K562 (cell line): ENCODE results near the gene ATXN7L2. TPM values are rescaled to one million over a fixed set of nuclear protein-coding genes. Genes with fewer than 3 reads are reported as not detected.
A peak's percentile ranks its signal among the peaks of the same experiment; 100 is the strongest.

Source experiments
- ATAC-seq: fragments of 200-7000 bp; cut with Tn5 transposase; 3 replicates; pipeline ENCODE4 v1.9.1; 2020; ENCODE audit warnings: moderate library complexity
- BruUV-seq: library from RNA; stranded (reverse); fragments of 400-500 nt; replicated peaks from 2 replicates; lab custom pipeline; 2021; lab: Mats Ljungman, UMichigan
- CTCF ChIA-PET: fragments of 300-600 bp; formaldehyde crosslinking; extraction: SDS; loops from one replicate; lab custom pipeline; 2021; ENCODE audit warnings: low intra/inter-chr PET ratio; lab: Yijun Ruan, JAX
- POLR2A ChIA-PET: fragments of 300-600, 350-650 bp; sonication (Branson Sonifier 250); formaldehyde crosslinking; extraction: SDS; loops from one replicate; lab custom pipeline; 2021; ENCODE audit warnings: antibody characterized with exemption, inconsistent platforms; lab: Yijun Ruan, JAX
- DNase-seq, 4 experiments: peaks; one replicate each; pipeline versions ENCODE4 v3.0.0 to v3.0.0-alpha.2; 2011 to 2018; ENCODE audit warnings: low spot score in 3 of 4, mixed read lengths in 3 of 4; ENCODE audit errors: extremely low read depth in 1 of 4
- FAIRE-seq: peaks from 2 replicates; lab custom pipeline; 2011; peaks lifted over from hg19 to GRCh38; lab: Jason Lieb, UNC
- H2AFZ ChIP-seq: 2 replicates; pipeline ENCODE4 v1.6.0; 2011; ENCODE audit warnings: low read depth, low read length, control low read depth, inconsistent platforms
- H3K27ac ChIP-seq: fragments of 200-600 bp; 3 replicates; pipeline ENCODE4 v1.8.0; 2011; ENCODE audit warnings: low read depth, mild to moderate bottlenecking, control low read depth, inconsistent platforms, low read length, moderate library complexity, mixed read lengths; ENCODE audit errors: extremely low read depth
- H3K27me3 ChIP-seq, 2 experiments: fragments of 300-600 bp in 1 of 2; 2 replicates in 1 of 2; 3 replicates in 1 of 2; pipeline versions ENCODE4 v1.6.0 to v1.8.0; 2011; ENCODE audit warnings: inconsistent platforms in 2 of 2, low read length in 2 of 2, mild to moderate bottlenecking in 1 of 2, mixed read lengths in 1 of 2, moderate library complexity in 1 of 2; ENCODE audit not compliant: control insufficient read depth in 2 of 2, insufficient read depth in 2 of 2
- H3K36me3 ChIP-seq: fragments of 300-600 bp; 3 replicates; pipeline ENCODE4 v1.8.0; 2011; ENCODE audit warnings: mild to moderate bottlenecking, low read length, inconsistent platforms; ENCODE audit not compliant: control insufficient read depth, insufficient read depth
- H3K4me1 ChIP-seq, 2 experiments: fragments of 200-600 bp in 1 of 2; replicated peaks in 1 of 2; 2 replicates in 1 of 2; 3 replicates in 1 of 2; pipeline versions ENCODE4 v1.5.1 to v1.8.0; 2011; ENCODE audit warnings: inconsistent platforms in 2 of 2, low read length in 2 of 2, mild to moderate bottlenecking in 1 of 2, mixed read lengths in 1 of 2, moderate library complexity in 1 of 2; ENCODE audit not compliant: control insufficient read depth in 2 of 2, insufficient read depth in 2 of 2
- H3K4me2 ChIP-seq: 2 replicates; pipeline ENCODE4 v1.6.1; 2011; ENCODE audit warnings: low read length, control low read depth, inconsistent platforms, mixed read lengths; ENCODE audit not compliant: insufficient read depth
- H3K4me3 ChIP-seq: fragments of 200-600 bp; sonication (generic), shearing (Covaris generic); 2 replicates; pipeline ENCODE4 v1.5.1; 2016; ENCODE audit warnings: control low read depth, inconsistent platforms
- H3K79me2 ChIP-seq: fragments of 200-600 bp; 3 replicates; pipeline ENCODE4 v1.8.0; 2011; ENCODE audit warnings: low read length, inconsistent platforms; ENCODE audit not compliant: control insufficient read depth, insufficient read depth
- H3K9ac ChIP-seq, 2 experiments: 2 replicates each; pipeline versions ENCODE4 v1.6.0 to v1.6.1; 2011; ENCODE audit warnings: low read depth in 2 of 2, low read length in 2 of 2, control low read depth in 1 of 2, inconsistent platforms in 1 of 2, mild to moderate bottlenecking in 1 of 2, mixed read lengths in 1 of 2; ENCODE audit not compliant: insufficient read depth in 1 of 2
- H3K9me1 ChIP-seq: one replicate; pipeline ENCODE4 v1.6.0; 2011; ENCODE audit warnings: inconsistent platforms, mild to moderate bottlenecking, low read length, moderate library complexity; ENCODE audit not compliant: control insufficient read depth, insufficient read depth
- H3K9me3 ChIP-seq: replicated peaks from 2 replicates; pipeline ENCODE4 v1.5.1; 2011; ENCODE audit warnings: low read depth, low read length, inconsistent platforms; ENCODE audit not compliant: control insufficient read depth, insufficient read depth
- H4K20me1 ChIP-seq: replicated peaks from 2 replicates; pipeline ENCODE4 v1.6.1; 2011; ENCODE audit warnings: low read length, inconsistent platforms, mixed read lengths; ENCODE audit not compliant: control insufficient read depth, insufficient read depth
- EP400 ChIP-seq: fragments of 450-650 bp; IDR thresholded peaks from 2 replicates; pipeline ENCODE4 v1.6.1; 2017; ENCODE audit warnings: antibody characterized with exemption, mild to moderate bottlenecking, moderate library complexity
- ESRRA ChIP-seq: fragments of 450-650 bp; IDR thresholded peaks from 2 replicates; pipeline ENCODE4 v1.6.1; 2014; ENCODE audit warnings: low read depth, mild to moderate bottlenecking, moderate library complexity, borderline replicate concordance
- HDGF ChIP-seq: fragments of 450-650 bp; IDR thresholded peaks from 2 replicates; pipeline ENCODE4 v1.6.1; 2016
- MTA1 ChIP-seq: fragments of 450-650 bp; IDR thresholded peaks from 2 replicates; pipeline ENCODE4 v1.6.1; 2017; ENCODE audit warnings: borderline replicate concordance
- NR2F6 ChIP-seq: fragments of 450-650 bp; formaldehyde crosslinking; IDR thresholded peaks from 2 replicates; pipeline ENCODE4 v1.4.0; 2020; ENCODE audit warnings: mild to moderate bottlenecking
- ZC3H4 ChIP-seq: sonication (generic); formaldehyde crosslinking; IDR thresholded peaks from 2 replicates; pipeline ENCODE4 v1.9.0; 2021; ENCODE audit warnings: missing genetic modification reagents, borderline replicate concordance
- WGBS: fragments of 100-300 bp; shearing (Covaris generic); methylation state at CpG from one replicate; pipeline ENCODE4 v1.1.6; 2016; ENCODE audit warnings: low coverage, mixed read lengths; ENCODE audit not compliant: insufficient coverage; ENCODE audit errors: missing lambda C conversion rate; 5-methylcytosine and 5-hydroxymethylcytosine counted together
- in situ Hi-C: fragments of 300-500 bp; cut with MboI; formaldehyde crosslinking; loops from 4 replicates; pipeline ENCODE4 v1.15.0; 2018; ENCODE audit warnings: inconsistent platforms, mixed read lengths
- intact Hi-C: fragments of 100-400 bp; cut with micrococcal nuclease; formaldehyde crosslinking; loops from 2 replicates; pipeline ENCODE4 v1.14.2; 2022
- polyA plus RNA-seq, 8 experiments: library from polyadenylated mRNA; depleted of rRNA in 4 of 8; stranded (reverse) in 5 of 8; unstranded in 3 of 8; fragments of >200 nt; fragmentation: Nextera tagmentation in 2 of 8; fragmentation: Illumina TruSeq in 1 of 8; extraction: Ambion mirVana in 2 of 8; extraction: Trizol in 1 of 8; gene quantifications; 2 replicates each; pipeline versions ENCODE4 v1.2.1 to v1.2.3, GENCODE V29; 2011 to 2014; ENCODE audit warnings: inconsistent platforms in 1 of 8, missing spikeins in 1 of 8
- total RNA-seq, 7 experiments: library from RNA; depleted of rRNA in 6 of 7; stranded (reverse); fragments of >200 nt in 6 of 7; fragmentation: Illumina TruSeq in 2 of 7; extraction: Trizol in 2 of 7; gene quantifications; 2 replicates each; pipeline versions ENCODE4 v1.2.1 to v1.2.3, GENCODE V29; 2011 to 2021; ENCODE audit warnings: low replicate concordance in 1 of 7
- TF ChIP-seq, protein P1 (sequence below): fragments of 450-650 bp; IDR thresholded peaks from 2 replicates; pipeline ENCODE4 v1.6.1; 2016; ENCODE audit warnings: antibody characterized with exemption
- TF ChIP-seq, protein P2 (sequence below), 2 experiments: fragments of 450-650 bp; conservative IDR thresholded peaks; 2 replicates each; pipeline ENCODE4 v1.6.1; 2017; ENCODE audit warnings: mild to moderate bottlenecking in 2 of 2, moderate library complexity in 2 of 2
- TF ChIP-seq, protein P3 (sequence below): fragments of 450-650 bp; IDR thresholded peaks from 2 replicates; pipeline ENCODE4 v1.6.1; 2017; ENCODE audit warnings: mild to moderate bottlenecking, moderate library complexity
- TF ChIP-seq, protein P4 (sequence below): fragments of 450-650 bp; IDR thresholded peaks from 2 replicates; pipeline ENCODE4 v1.6.1; 2016

Gene ATXN7L2
- total and polyA plus RNA-seq, 9 of the 15 experiments (the other 6 are each of a cell fraction or from before 2014, with no cell fraction given) = 0.21 to 10.4 (median 5.8) TPM

DNA sequence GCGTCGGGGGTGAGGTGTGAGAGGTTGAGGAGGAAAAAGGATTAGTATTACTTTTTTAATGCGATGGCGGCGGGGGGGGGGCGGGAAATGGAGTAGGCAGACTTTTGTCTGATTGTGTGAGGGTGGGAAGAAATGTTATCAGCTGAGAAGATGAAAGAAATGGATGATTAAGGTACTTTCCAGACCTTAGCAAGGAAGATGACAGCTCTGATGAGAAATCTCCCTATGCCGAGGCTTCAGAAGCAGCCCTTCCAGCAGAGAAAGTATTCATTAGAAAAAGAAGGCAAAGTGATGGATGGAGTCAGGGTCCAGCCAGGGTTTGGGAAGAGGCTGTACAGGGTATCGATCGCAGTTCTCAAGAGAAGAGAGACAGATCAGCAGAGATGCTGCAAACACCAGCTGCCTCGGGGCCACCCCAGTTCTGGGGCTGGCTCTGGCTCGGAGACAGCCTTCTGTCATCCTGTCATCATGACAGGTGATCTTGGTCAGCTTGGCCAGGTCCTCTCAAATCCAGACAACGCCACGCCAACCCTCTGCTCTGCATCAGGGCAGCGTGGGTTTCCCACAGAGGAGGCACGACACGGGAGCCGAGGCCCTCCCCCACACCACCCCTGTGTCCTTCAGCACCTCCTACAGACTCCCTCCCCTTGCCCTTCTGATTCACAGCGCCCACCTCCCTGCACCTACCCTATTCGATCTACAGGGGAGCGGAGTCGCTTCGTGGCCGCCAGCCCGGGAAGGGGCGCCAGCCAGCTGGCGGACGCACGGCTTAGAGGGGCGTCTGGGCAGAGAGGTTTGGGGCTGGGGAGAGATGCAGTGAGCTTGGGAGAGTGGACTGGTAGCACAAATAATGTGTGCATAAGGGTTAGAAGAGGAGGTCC, 674 bp upstream of the ATXN7L2 start (continued):
- TF ChIP-seq NR2F6 (CRISPR knock-in tag) = no peak
- no peak for TF ChIP-seq ZC3H4 (CRISPR knock-in tag)
- TF ChIP-seq ESRRA = peak; percentile 19; the same call in 1 of the 2 replicates

DNA sequence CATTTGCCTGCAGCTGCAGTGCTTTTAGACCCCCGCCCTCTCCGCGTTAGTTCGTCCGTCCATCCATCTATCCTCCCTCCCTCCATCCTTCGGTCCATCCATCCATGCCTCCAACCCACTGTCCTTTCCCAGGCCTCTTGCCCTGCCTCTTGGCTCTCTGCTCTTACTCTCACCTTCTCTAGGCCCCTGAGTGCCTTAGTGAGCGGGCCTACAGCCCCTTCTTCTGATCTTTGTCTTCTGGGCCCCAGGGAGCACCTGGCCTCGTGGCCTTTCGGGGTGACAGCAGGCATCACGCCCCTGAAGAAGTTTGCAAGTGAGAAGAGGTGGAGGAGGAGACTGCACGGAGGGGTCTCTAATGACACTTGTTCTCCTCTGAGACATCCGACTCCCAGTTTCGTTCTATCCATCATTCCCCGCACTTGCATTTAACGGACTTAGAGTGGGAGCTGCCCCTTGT, 842 bp downstream of the ATXN7L2 start:
- Histone ChIP-seq H4K20me1 (no peaks in the 10 kb centered on the region), H2AFZ (peak overlapping the region; percentile 99), H3K79me2 (peaks cover 9% of the 10 kb centered on the region; the same call in 2 of the 3 replicates), H3K27me3 (peaks cover 14 to 21% of the 10 kb centered on the region in 2 experiments; a peak in 4 of 5 replicates), H3K9me3 (no peaks in the 10 kb centered on the region), H3K4me1 (peaks cover 12 to 23% of the 10 kb centered on the region in 2 experiments; a peak in 4 of 5 replicates), H3K9ac (peak overlapping the region; percentile 87 to 100), H3K36me3 (peaks cover 37% of the 10 kb centered on the region; the same call in 1 of the 3 replicates), H3K4me2 (peak overlapping the region; percentile 98), H3K27ac (peak overlapping the region; percentile 93), H3K9me1 (no peaks in the 10 kb centered on the region), H3K4me3 (peak overlapping the region; percentile 76)
- TSS peak; percentile 68 for BruUV-seq
- 18% methylated on average over 15 of the region's 15 CpGs for WGBS
- ATAC-seq (peak; percentile 34), DNase-seq (peak in 3 of 4 experiments; percentile 34 to 62 (median 58)), FAIRE-seq (no peak)
- POLR2A ChIA-PET = interaction anchor here (0.6 to 4.1 kb wide), 7 partner anchors 23 to 567 kb away, joined by 3 to 21 read pairs (median 3); partner anchors contain the start of gene GNAI3
- in situ Hi-C loops (no loop called here), intact Hi-C loops (no loop called here)
- CTCF ChIA-PET = no interaction called here
- TF ChIP-seq, protein P1, sequence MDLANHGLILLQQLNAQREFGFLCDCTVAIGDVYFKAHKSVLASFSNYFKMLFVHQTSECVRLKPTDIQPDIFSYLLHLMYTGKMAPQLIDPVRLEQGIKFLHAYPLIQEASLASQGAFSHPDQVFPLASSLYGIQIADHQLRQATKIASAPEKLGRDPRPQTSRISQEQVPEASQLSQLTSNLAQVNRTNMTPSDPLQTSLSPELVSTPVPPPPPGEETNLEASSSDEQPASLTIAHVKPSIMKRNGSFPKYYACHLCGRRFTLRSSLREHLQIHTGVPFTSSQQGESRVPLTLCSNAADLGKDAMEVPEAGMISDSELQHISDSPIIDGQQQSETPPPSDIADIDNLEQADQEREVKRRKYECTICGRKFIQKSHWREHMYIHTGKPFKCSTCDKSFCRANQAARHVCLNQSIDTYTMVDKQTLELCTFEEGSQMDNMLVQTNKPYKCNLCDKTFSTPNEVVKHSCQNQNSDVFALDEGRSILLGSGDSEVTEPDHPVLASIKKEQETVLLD = 0 out of 2 replicates have a peak, but pooled peaks have one; percentile 17
- TF ChIP-seq, protein P2, sequence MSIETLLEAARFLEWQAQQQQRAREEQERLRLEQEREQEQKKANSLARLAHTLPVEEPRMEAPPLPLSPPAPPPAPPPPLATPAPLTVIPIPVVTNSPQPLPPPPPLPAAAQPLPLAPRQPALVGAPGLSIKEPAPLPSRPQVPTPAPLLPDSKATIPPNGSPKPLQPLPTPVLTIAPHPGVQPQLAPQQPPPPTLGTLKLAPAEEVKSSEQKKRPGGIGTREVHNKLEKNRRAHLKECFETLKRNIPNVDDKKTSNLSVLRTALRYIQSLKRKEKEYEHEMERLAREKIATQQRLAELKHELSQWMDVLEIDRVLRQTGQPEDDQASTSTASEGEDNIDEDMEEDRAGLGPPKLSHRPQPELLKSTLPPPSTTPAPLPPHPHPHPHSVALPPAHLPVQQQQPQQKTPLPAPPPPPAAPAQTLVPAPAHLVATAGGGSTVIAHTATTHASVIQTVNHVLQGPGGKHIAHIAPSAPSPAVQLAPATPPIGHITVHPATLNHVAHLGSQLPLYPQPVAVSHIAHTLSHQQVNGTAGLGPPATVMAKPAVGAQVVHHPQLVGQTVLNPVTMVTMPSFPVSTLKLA (conservative IDR thresholded peaks at IDR 0.05) = peak in 1 of 2 experiments; percentile 44; a peak in 2 of 4 replicates
- TF ChIP-seq, protein P3, sequence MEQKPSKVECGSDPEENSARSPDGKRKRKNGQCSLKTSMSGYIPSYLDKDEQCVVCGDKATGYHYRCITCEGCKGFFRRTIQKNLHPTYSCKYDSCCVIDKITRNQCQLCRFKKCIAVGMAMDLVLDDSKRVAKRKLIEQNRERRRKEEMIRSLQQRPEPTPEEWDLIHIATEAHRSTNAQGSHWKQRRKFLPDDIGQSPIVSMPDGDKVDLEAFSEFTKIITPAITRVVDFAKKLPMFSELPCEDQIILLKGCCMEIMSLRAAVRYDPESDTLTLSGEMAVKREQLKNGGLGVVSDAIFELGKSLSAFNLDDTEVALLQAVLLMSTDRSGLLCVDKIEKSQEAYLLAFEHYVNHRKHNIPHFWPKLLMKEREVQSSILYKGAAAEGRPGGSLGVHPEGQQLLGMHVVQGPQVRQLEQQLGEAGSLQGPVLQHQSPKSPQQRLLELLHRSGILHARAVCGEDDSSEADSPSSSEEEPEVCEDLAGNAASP = no peak
- TF ChIP-seq EP400 (peak; percentile 7; the same call in 1 of the 2 replicates), HDGF (peak; percentile 98), MTA1 (peak; percentile 12; the same call in 1 of the 2 replicates)
- TF ChIP-seq, protein P4, sequence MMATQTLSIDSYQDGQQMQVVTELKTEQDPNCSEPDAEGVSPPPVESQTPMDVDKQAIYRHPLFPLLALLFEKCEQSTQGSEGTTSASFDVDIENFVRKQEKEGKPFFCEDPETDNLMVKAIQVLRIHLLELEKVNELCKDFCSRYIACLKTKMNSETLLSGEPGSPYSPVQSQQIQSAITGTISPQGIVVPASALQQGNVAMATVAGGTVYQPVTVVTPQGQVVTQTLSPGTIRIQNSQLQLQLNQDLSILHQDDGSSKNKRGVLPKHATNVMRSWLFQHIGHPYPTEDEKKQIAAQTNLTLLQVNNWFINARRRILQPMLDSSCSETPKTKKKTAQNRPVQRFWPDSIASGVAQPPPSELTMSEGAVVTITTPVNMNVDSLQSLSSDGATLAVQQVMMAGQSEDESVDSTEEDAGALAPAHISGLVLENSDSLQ = 0 out of 2 replicates have a peak, but pooled peaks have one; percentile 2
